T-helper 22 cell (primary cell): Measurements from ENCODE around the gene UROC1.
"Not testable (repeated sequence)": the region's sequence is repeated elsewhere in the genome, so short reads cannot be mapped to it uniquely, and the experiment has no call there.

Experiments used
- DNase-seq: peaks from one replicate; pipeline ENCODE4 v3.0.0-alpha.2; 2020; ENCODE audit warnings: low read depth

The UROC1 gene

DNA sequence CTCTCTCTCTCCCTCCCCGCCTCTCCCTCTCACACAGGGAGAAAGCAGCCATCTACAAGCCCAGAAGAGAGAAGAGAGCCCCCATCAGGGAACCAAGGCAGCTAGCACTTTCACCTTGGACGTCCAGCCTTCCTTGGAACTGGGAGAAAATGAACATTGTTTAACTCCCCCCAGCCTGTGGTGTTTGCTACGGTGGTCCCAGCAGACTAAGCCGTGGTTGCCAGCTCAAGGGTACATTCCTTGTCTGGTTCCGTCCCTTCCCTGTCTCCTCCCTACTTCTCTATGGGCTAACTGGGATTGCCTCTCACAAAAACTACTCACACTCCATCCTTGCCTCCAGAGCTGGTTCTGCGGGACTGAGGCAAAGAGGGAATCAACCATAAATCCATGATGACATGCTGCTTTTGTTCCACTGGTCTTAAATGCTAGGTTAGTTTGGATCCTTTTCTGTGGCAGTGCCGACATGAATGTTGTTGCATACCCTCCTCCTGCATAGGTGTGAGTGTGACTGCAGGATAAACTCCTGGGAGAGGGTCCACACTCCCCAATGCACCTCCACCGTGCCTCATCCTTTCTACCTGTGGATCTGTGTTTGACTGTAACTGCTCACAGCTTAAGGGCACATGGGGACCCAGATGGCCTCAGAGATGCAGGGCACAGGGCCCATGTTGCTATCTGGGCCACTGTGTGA is 29.1 kb upstream of the UROC1 start:
- no peak for DNase-seq

GRCh38 chr3:126546013-126546412 is 28.4 kb upstream of the UROC1 start:
- DNase-seq = no peak

GRCh38 chr3:126545544-126545943 is 28.0 kb upstream of the UROC1 start:
- no peak for DNase-seq

- DNase-seq = no peak
Observed at GRCh38 chr3:126544596-126545281, 27.2 kb upstream of the UROC1 start.

- no peak for DNase-seq
Observed at GRCh38 chr3:126543457-126544061, 26.0 kb upstream of the UROC1 start.

DNA sequence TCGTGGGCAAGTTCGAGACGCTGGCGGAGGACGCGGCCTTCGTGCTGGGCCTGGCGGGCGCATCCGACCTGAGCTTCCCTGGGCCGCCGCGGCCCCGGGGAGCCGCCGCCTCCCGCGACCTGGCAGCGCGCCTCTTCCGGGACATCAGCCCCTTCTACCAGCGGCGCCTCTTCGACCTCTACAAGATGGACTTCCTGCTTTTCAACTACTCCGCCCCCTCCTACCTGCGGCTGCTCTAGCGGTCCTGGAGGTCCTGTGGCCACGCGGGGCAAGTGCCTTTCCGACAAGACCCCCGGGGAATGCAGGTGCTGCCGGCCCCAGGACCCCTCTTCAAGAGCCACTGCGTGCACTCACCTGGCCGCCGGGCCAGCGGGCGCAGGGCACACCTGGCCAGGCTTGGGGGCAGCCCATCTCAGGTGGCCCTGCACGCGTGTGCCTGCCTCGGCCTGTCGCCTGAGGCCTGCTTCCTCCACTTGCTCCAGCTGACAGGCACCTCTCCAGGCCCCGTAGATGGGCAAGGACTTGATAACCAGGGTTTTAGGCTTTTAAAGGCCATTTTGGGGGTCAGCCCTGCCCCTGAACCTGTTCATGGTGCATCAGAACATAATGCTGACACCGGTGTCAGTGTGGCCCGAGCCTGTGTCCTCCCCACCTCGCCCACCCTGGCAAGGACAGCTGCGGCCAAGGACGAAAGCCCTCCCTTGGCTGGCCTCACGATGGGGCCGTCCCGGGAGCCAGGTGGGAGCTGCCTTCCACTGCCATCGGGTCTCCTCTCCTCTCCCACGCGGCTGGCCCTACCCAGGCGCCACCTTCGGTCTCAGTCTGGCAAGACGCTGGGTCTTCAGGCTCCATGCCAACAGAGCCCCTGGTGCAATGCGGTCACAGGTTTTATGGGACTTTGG is 25.0 kb upstream of the UROC1 start:
- no peak for DNase-seq

- DNase-seq = no peak
Observed at GRCh38 chr3:126541628-126542339, 24.2 kb upstream of the UROC1 start.

- DNase-seq = no peak
Observed at GRCh38 chr3:126540951-126541627, 23.5 kb upstream of the UROC1 start.

DNA sequence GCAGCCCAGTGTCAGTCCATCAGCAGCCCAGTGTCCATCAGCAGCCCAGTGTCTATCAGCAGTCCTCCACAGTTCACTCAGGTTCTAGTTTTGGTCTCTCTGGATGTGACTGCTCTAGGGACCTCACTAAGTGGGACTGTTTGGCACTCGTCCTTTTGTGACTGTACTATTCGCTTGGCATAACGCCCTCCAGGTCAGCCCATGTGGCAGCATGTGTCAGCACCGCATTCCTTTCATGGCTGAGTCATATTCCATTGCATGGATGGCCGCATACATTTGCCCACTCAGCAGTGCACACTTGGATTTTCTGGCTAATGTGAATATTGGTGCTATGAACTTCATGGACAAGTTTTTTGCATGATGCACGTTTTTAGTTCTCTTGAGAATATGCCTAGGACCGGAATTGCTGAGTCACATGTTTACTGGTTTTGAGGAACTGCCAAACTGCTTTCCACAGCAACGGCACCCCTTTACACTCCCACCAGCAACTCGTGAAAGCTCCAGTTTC is 22.8 kb upstream of the UROC1 start:
- no peak for DNase-seq

DNA sequence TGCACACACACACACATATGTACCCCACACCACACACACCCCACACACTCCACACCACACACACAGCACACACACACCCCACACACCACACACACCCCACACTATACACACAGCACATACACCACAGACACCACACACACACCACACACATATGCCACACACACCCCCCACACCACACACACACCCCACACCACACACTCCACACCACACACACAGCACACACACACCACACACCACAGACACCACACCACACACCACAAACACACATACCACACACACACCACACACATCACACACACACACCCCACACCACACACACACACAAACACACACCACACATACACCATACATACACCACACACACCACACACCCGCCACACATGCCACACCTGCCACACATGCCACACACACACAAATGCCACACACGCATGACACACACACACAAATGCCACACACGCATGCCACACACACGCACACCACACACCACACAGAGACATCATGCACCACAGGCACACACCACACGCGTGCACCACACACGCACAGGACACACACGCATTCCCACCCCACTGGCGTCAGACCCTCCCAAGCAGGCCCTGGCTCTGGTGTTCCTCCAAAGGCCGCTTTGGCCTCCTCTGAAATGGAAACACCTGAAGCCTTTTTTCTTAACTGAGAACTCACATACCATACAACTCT is 22.1 kb upstream of the UROC1 start:
- DNase-seq = no peak

- no peak for DNase-seq
Observed at GRCh38 chr3:126538966-126539365, 21.4 kb upstream of the UROC1 start.

DNA sequence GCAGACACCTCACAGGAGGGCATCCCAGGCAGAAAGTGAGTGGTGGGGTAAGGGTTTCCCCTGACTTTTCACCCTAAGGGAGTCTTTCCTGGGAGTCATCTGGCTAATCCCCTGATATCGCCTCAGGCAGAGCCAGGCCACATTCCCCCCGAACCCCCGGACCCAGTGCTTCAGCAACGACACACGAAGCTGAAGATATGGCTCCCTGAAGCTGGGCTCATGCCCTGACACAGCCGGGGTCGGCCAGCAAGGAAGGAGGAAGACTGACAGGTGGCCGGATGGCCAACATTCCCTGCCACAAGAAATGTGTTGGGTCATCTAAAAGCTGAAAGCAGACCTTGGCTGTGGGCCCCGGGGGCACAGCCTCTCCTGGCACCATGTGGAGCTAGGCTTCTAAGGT is 20.7 kb upstream of the UROC1 start:
- no peak for DNase-seq

GRCh38 chr3:126537730-126538281 is 20.2 kb upstream of the UROC1 start:
- no peak for DNase-seq

- DNase-seq = no peak
Observed at GRCh38 chr3:126537116-126537729, 19.6 kb upstream of the UROC1 start.

GRCh38 chr3:126536126-126536525 is 18.6 kb upstream of the UROC1 start:
- DNase-seq = no peak

GRCh38 chr3:126535636-126536035 is 18.1 kb upstream of the UROC1 start:
- DNase-seq = no peak

GRCh38 chr3:126534716-126535115 is 17.1 kb upstream of the UROC1 start:
- DNase-seq = not testable (repeated sequence)

DNA sequence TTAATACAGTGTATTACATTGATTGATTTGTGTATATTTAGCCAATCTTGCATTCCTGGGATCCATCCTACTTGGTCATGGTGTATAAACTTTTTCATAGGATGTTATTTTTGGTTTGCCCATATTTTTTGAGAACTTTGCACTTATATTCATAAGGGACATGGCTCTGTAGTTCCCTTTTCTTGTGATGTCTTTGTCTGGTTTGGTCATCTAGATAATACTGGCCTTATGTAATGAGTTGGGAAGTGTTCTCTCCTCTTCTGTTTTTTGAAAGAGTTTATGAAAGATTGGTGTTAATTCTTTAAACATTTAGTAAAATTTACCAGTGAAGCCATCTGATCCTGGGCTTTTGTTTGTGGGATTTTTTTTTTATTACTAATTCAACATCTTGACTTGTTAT is 15.9 kb upstream of the UROC1 start:
- DNase-seq = no peak

DNA sequence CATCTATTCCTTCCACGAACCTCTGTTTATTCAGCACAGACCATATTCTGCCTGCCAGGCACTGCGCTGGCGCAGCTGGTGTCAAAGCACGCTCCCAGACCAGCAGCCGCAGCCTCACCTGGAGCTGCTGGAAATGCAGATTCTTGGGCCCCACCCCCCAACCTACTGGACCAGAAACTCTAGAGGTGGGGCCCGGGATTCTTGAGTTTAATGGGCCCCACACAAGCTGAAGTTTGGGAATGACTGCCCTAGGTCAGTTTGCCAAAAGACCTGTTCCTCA is 13.4 kb upstream of the UROC1 start:
- no peak for DNase-seq
